ENCODE measurements around the gene WBP4. TPM values are rescaled to one million over a fixed set of nuclear protein-coding genes. Genes with fewer than 3 reads are reported as not detected.
A peak's percentile ranks its signal among the peaks of the same experiment; 100 is the strongest.

The WBP4 gene
- total and polyA plus RNA-seq, 2 of the 13 experiments (the other 11 are each of a cell fraction or from before 2014, with no cell fraction given) = 6.7 to 11.7 TPM

DNA sequence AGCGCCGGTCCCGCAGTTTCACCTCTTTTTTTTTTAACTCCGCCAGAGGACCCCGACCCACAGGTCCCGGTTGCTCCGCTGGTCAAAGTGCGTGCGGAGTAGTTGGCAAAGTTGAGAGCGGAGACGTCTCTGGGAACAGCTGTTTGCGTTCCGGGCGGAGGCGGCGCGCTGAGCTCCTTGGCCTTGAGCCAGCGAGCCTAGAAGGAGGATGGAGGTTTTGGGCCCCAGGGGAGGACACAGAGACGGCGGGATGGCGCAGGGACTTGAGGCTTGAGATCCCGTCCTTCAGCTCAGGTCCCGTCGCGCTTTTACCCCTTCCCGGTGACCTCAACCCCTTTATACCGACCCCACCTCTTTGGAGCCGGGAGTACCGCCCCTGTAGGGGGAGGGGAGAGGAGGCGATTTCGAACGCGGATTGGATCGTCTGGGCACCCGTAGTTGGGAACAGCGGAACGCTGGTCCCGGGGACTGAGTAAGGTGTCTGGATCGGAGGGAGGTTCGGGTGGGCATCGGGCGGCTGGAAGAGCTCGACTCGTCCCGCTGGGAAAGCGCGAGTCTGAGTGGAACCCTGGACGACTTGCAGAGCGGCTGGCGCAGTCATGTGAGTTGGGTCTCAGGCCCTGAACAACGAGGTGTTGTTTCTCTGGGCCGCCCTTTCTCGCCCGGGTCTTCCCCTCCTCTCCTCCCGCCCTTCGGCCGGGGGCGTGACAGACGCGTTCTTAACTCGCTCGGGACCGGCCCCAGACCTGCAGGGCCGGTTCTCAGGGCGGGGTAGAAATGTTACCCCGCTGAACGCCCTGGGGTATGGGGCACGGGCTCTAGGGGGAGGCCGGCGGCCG is at the start of gene WBP4 (continued):
- TF ChIP-seq IRX3 (CRISPR knock-in tag; IDR thresholded peaks at IDR 0.05; ENCODE audit: borderline replicate concordance, low read depth) (no peak), ZNF382 (CRISPR knock-in tag; IDR thresholded peaks at IDR 0.05; ENCODE audit: borderline replicate concordance) (no peak), KAT7 (CRISPR knock-in tag; IDR thresholded peaks at IDR 0.05; ENCODE audit: borderline replicate concordance) (peak; percentile 57; the same call in 1 of the 2 replicates), TOE1 (CRISPR knock-in tag; IDR thresholded peaks at IDR 0.05) (no peak), ZNF724P (CRISPR knock-in tag; IDR thresholded peaks at IDR 0.05; ENCODE audit: borderline replicate concordance) (0 out of 2 replicates have a peak, but pooled peaks have one; percentile 14), NBN (conservative IDR thresholded peaks at IDR 0.05) (no peak), MED1 (CRISPR knock-in tag; IDR thresholded peaks at IDR 0.05) (peak; percentile 55; the same call in 1 of the 2 replicates), ESRRA (CRISPR knock-in tag; IDR thresholded peaks at IDR 0.05; ENCODE audit: low read depth) (no peak; the same call in 1 of the 2 replicates), BRD4 (CRISPR knock-in tag; IDR thresholded peaks at IDR 0.05) (no peak), HDAC2 (CRISPR knock-in tag; IDR thresholded peaks at IDR 0.05) (peak; percentile 73), ZNF891 (CRISPR knock-in tag; IDR thresholded peaks at IDR 0.05) (no peak), POLR2AphosphoS2 (IDR thresholded peaks at IDR 0.05; ENCODE audit: low read depth, low read length) (peak; percentile 54; the same call in 1 of the 2 replicates), ZNF12 (CRISPR knock-in tag; IDR thresholded peaks at IDR 0.05) (0 out of 2 replicates have a peak, but pooled peaks have one; percentile 28), ZNF354B (CRISPR knock-in tag; IDR thresholded peaks at IDR 0.05) (peak; percentile 66; the same call in 1 of the 2 replicates), ZNF746 (CRISPR knock-in tag; IDR thresholded peaks at IDR 0.05) (no peak; the same call in 1 of the 2 replicates), DNMT3B (CRISPR knock-in tag; conservative IDR thresholded peaks at IDR 0.05) (no peak; the same call in 1 of the 2 replicates), SRSF1 (optimal IDR thresholded peaks at IDR 0.05; ENCODE audit: low read depth, low read length) (peak; percentile 98), FOSL1 (CRISPR knock-in tag; IDR thresholded peaks at IDR 0.05; ENCODE audit: borderline replicate concordance) (no peak), ZNF577 (CRISPR knock-in tag; IDR thresholded peaks at IDR 0.05; ENCODE audit: borderline replicate concordance, low read depth) (no peak; the same call in 1 of the 2 replicates), ZKSCAN8 (CRISPR knock-in tag; IDR thresholded peaks at IDR 0.05; ENCODE audit: borderline replicate concordance) (no peak), ISL2 (CRISPR knock-in tag; IDR thresholded peaks at IDR 0.05) (peak; percentile 50), ZNF639 (CRISPR knock-in tag; conservative IDR thresholded peaks at IDR 0.05) (no peak)
- TF ChIP-seq, protein P1, sequence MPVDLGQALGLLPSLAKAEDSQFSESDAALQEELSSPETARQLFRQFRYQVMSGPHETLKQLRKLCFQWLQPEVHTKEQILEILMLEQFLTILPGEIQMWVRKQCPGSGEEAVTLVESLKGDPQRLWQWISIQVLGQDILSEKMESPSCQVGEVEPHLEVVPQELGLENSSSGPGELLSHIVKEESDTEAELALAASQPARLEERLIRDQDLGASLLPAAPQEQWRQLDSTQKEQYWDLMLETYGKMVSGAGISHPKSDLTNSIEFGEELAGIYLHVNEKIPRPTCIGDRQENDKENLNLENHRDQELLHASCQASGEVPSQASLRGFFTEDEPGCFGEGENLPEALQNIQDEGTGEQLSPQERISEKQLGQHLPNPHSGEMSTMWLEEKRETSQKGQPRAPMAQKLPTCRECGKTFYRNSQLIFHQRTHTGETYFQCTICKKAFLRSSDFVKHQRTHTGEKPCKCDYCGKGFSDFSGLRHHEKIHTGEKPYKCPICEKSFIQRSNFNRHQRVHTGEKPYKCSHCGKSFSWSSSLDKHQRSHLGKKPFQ (CRISPR knock-in tag; IDR thresholded peaks at IDR 0.05; ENCODE audit: insufficient replicate concordance) = no peak
- TF ChIP-seq, protein P2, sequence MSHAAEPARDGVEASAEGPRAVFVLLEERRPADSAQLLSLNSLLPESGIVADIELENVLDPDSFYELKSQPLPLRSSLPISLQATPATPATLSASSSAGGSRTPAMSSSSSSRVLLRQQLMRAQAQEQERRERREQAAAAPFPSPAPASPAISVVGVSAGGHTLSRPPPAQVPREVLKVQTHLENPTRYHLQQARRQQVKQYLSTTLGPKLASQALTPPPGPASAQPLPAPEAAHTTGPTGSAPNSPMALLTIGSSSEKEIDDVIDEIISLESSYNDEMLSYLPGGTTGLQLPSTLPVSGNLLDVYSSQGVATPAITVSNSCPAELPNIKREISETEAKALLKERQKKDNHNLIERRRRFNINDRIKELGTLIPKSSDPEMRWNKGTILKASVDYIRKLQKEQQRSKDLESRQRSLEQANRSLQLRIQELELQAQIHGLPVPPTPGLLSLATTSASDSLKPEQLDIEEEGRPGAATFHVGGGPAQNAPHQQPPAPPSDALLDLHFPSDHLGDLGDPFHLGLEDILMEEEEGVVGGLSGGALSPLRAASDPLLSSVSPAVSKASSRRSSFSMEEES (CRISPR knock-in tag; IDR thresholded peaks at IDR 0.05) = peak; percentile 69
- TF ChIP-seq, protein P3, sequence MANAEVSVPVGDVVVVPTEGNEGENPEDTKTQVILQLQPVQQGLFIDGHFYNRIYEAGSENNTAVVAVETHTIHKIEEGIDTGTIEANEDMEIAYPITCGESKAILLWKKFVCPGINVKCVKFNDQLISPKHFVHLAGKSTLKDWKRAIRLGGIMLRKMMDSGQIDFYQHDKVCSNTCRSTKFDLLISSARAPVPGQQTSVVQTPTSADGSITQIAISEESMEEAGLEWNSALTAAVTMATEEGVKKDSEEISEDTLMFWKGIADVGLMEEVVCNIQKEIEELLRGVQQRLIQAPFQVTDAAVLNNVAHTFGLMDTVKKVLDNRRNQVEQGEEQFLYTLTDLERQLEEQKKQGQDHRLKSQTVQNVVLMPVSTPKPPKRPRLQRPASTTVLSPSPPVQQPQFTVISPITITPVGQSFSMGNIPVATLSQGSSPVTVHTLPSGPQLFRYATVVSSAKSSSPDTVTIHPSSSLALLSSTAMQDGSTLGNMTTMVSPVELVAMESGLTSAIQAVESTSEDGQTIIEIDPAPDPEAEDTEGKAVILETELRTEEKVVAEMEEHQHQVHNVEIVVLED (CRISPR knock-in tag; IDR thresholded peaks at IDR 0.05; ENCODE audit: borderline replicate concordance) = 0 out of 2 replicates have a peak, but pooled peaks have one; percentile 49

Measured in HepG2 (cell line).